ENCODE measurements around the gene CDK18.

Gene CDK18

GRCh38 chr1:205580140-205580922 lies 75.9 kb downstream of the CDK18 start:
- no peak overlapping the region for H3K4me2 ChIP-seq (ENCODE audit: insufficient read depth, low read length)
- H3K79me2 ChIP-seq (ENCODE audit: insufficient read depth, low read length): no peaks in the 10 kb centered on the region
- no peak for DNase-seq
- H4K20me1 ChIP-seq (ENCODE audit: insufficient read depth, low read length): no peaks in the 10 kb centered on the region; the same call in 1 of the 2 replicates
- H3K4me3 ChIP-seq (ENCODE audit: low read depth in 1 of 2, low read length in 2 of 2): no peak overlapping the region
- no peaks in the 10 kb centered on the region for H3K4me1 ChIP-seq (ENCODE audit: insufficient read depth, low read length)
- TF ChIP-seq CTCF (IDR thresholded peaks at IDR 0.05; ENCODE audit: borderline replicate concordance, extremely low read depth, low read length, poor library complexity, severe bottlenecking): no peak
- no peak for TF ChIP-seq EZH2 (IDR thresholded peaks at IDR 0.05; ENCODE audit: borderline replicate concordance, low read depth, low read length, severe bottlenecking)
- H3K36me3 ChIP-seq (ENCODE audit: insufficient read depth, low read length): no peaks in the 10 kb centered on the region
- H2AFZ ChIP-seq (ENCODE audit: low read depth, low read length): no peak overlapping the region
- H3K27ac ChIP-seq (ENCODE audit: low read length): no peak overlapping the region
- H3K27me3 ChIP-seq (ENCODE audit: insufficient read depth, low read length, poor library complexity): peaks cover 23% of the 10 kb centered on the region
- H3K9ac ChIP-seq (ENCODE audit: low read depth, low read length): no peak overlapping the region
- no peaks in the 10 kb centered on the region for H3K9me3 ChIP-seq (ENCODE audit: insufficient read depth, low read length, severe bottlenecking)
- no peak for ATAC-seq (ENCODE audit: insufficient read depth, low read depth)

- no peaks in the 10 kb centered on the region for H3K79me2 ChIP-seq (ENCODE audit: insufficient read depth, low read length)
- no peak overlapping the region for H3K4me3 ChIP-seq (ENCODE audit: low read depth in 1 of 2, low read length in 2 of 2)
- peaks cover 20% of the 10 kb centered on the region for H3K27me3 ChIP-seq (ENCODE audit: insufficient read depth, low read length, poor library complexity)
- TF ChIP-seq EZH2 (IDR thresholded peaks at IDR 0.05; ENCODE audit: borderline replicate concordance, low read depth, low read length, severe bottlenecking) (no peak), CTCF (IDR thresholded peaks at IDR 0.05; ENCODE audit: borderline replicate concordance, extremely low read depth, low read length, poor library complexity, severe bottlenecking) (no peak)
- H3K27ac ChIP-seq (ENCODE audit: low read length): no peak overlapping the region
- H4K20me1 ChIP-seq (ENCODE audit: insufficient read depth, low read length): no peaks in the 10 kb centered on the region; the same call in 1 of the 2 replicates
- H3K4me2 ChIP-seq (ENCODE audit: insufficient read depth, low read length): no peak overlapping the region
- H3K9ac ChIP-seq (ENCODE audit: low read depth, low read length): no peak overlapping the region
- H3K9me3 ChIP-seq (ENCODE audit: insufficient read depth, low read length, severe bottlenecking): no peaks in the 10 kb centered on the region
- no peaks in the 10 kb centered on the region for H3K4me1 ChIP-seq (ENCODE audit: insufficient read depth, low read length)
- H2AFZ ChIP-seq (ENCODE audit: low read depth, low read length): no peak overlapping the region
- no peaks in the 10 kb centered on the region for H3K36me3 ChIP-seq (ENCODE audit: insufficient read depth, low read length)
- DNase-seq: no peak
- ATAC-seq (ENCODE audit: insufficient read depth, low read depth): no peak
Measured at GRCh38 chr1:205580923-205581180, 76.4 kb downstream of the CDK18 start.

GRCh38 chr1:205581321-205581980 lies 77.0 kb downstream of the CDK18 start:
- Histone ChIP-seq H3K4me3 (ENCODE audit: low read depth in 1 of 2, low read length in 2 of 2) (no peak overlapping the region), H3K9me3 (ENCODE audit: insufficient read depth, low read length, severe bottlenecking) (no peaks in the 10 kb centered on the region), H3K9ac (ENCODE audit: low read depth, low read length) (no peak overlapping the region), H4K20me1 (ENCODE audit: insufficient read depth, low read length) (no peaks in the 10 kb centered on the region; the same call in 1 of the 2 replicates), H3K79me2 (ENCODE audit: insufficient read depth, low read length) (no peaks in the 10 kb centered on the region), H2AFZ (ENCODE audit: low read depth, low read length) (no peak overlapping the region), H3K36me3 (ENCODE audit: insufficient read depth, low read length) (no peaks in the 10 kb centered on the region), H3K27me3 (ENCODE audit: insufficient read depth, low read length, poor library complexity) (peaks cover 20% of the 10 kb centered on the region), H3K4me2 (ENCODE audit: insufficient read depth, low read length) (no peak overlapping the region), H3K27ac (ENCODE audit: low read length) (no peak overlapping the region), H3K4me1 (ENCODE audit: insufficient read depth, low read length) (no peaks in the 10 kb centered on the region)
- TF ChIP-seq CTCF (IDR thresholded peaks at IDR 0.05; ENCODE audit: borderline replicate concordance, extremely low read depth, low read length, poor library complexity, severe bottlenecking) (no peak), EZH2 (IDR thresholded peaks at IDR 0.05; ENCODE audit: borderline replicate concordance, low read depth, low read length, severe bottlenecking) (no peak)
- ATAC-seq (ENCODE audit: insufficient read depth, low read depth) (no peak), DNase-seq (no peak)

All from DND-41 (cell line).